Measurements from ENCODE around the gene POLR2M. TPM values are rescaled to one million over a fixed set of nuclear protein-coding genes. Genes with fewer than 3 reads are reported as not detected.

POLR2M gene
- total and polyA plus RNA-seq, 10 donors: 33.5 to 163 (median 68.9) TPM

DNA sequence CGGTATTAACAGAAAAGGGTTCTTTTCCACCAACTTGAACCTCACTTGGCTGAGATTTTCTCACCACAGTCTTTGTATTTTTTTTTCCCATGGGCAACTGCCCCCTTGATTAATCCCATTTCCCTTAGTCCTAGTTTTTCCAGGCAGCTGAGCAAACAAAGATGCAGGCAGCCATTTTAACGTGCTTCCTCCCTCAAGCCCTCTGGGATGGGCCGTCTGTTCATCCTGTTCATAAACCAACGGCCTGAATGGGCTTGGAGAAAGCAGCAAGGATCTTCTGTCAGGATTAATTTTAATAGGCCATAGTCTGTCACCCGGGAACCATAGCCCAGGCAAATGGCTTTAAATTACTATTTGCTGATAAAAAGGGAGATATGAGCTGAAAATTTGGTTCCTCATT is 10.4 kb upstream of the POLR2M start:
- Histone ChIP-seq H3K9me3 (no peaks in the 10 kb centered on the region), H3K36me3 (no peaks in the 10 kb centered on the region), H3K27ac (no peak overlapping the region), H3K4me1 (no peaks in the 10 kb centered on the region), H3K4me3 (no peak overlapping the region), H3K27me3 (replicated peaks in 1 of 7) (peaks cover 0 to 23% (median 0%) of the 10 kb centered on the region in 7 donors)
- WGBS, 5 donors: 73 to 83% (median 81%) methylated on average over 5 of the region's 5 CpGs
- TF ChIP-seq POLR2AphosphoS5 (IDR thresholded peaks at IDR 0.05) (no peak), POLR2A (IDR thresholded peaks at IDR 0.05) (no peak)
- TF ChIP-seq, protein P1, sequence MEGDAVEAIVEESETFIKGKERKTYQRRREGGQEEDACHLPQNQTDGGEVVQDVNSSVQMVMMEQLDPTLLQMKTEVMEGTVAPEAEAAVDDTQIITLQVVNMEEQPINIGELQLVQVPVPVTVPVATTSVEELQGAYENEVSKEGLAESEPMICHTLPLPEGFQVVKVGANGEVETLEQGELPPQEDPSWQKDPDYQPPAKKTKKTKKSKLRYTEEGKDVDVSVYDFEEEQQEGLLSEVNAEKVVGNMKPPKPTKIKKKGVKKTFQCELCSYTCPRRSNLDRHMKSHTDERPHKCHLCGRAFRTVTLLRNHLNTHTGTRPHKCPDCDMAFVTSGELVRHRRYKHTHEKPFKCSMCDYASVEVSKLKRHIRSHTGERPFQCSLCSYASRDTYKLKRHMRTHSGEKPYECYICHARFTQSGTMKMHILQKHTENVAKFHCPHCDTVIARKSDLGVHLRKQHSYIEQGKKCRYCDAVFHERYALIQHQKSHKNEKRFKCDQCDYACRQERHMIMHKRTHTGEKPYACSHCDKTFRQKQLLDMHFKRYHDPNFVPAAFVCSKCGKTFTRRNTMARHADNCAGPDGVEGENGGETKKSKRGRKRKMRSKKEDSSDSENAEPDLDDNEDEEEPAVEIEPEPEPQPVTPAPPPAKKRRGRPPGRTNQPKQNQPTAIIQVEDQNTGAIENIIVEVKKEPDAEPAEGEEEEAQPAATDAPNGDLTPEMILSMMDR (IDR thresholded peaks at IDR 0.05 in 8 of 11, conservative IDR thresholded peaks at IDR 0.05 in 3 of 11): no peak
- DNase-seq: no peak
- intact Hi-C loops (cut with DNase I; ENCODE audit: low total_unique reads): no loop called here

- no peaks in the 10 kb centered on the region for H3K36me3 ChIP-seq
- no peak for DNase-seq
- H3K9me3 ChIP-seq: no peaks in the 10 kb centered on the region
- no peak overlapping the region for H3K4me3 ChIP-seq
- peaks cover 0 to 23% (median 0%) of the 10 kb centered on the region in 7 donors for H3K27me3 ChIP-seq (replicated peaks in 1 of 7)
- intact Hi-C loops (cut with DNase I; ENCODE audit: low total_unique reads): no loop called here
- no peaks in the 10 kb centered on the region for H3K4me1 ChIP-seq
- no peak overlapping the region for H3K27ac ChIP-seq
- 90 to 98% (median 96%) methylated on average over 4 of the region's 4 CpGs for WGBS, 5 donors
- TF ChIP-seq POLR2AphosphoS5 (IDR thresholded peaks at IDR 0.05): no peak
- no peak for TF ChIP-seq POLR2A (IDR thresholded peaks at IDR 0.05)
- TF ChIP-seq, protein P1 (IDR thresholded peaks at IDR 0.05 in 8 of 11, conservative IDR thresholded peaks at IDR 0.05 in 3 of 11): no peak
These were observed 8.9 kb upstream of the POLR2M start for GRCh38 chr15:57697588-57697987.

DNA sequence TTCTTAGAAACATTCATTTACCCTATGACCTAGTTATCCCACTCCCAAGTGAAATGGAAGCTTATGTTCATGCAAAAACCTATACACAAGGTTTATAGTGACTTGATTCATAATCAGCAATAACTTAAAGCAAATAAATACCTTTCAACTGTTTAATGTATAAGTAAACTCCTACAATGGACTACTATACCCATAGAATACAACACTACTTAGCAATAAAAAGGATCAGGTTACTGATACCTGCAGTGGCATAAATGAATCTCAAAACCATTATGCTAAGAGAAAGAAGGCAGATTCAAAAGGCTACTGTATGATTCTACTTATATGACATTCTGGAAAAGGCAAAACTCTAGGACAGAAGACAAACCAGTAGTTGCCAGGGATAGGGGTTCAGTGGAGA is 8.3 kb upstream of the POLR2M start:
- H3K36me3 ChIP-seq: no peaks in the 10 kb centered on the region
- intact Hi-C loops (cut with DNase I; ENCODE audit: low total_unique reads): no loop called here
- no peak overlapping the region for H3K27ac ChIP-seq
- TF ChIP-seq, protein P1 (IDR thresholded peaks at IDR 0.05 in 8 of 11, conservative IDR thresholded peaks at IDR 0.05 in 3 of 11): no peak
- TF ChIP-seq POLR2A (IDR thresholded peaks at IDR 0.05) (no peak), POLR2AphosphoS5 (IDR thresholded peaks at IDR 0.05) (no peak)
- no peaks in the 10 kb centered on the region for H3K4me1 ChIP-seq
- no peaks in the 10 kb centered on the region for H3K9me3 ChIP-seq
- H3K27me3 ChIP-seq (replicated peaks in 1 of 7): peaks cover 0 to 23% (median 0%) of the 10 kb centered on the region in 7 donors
- no peak overlapping the region for H3K4me3 ChIP-seq
- no peak for DNase-seq

DNA sequence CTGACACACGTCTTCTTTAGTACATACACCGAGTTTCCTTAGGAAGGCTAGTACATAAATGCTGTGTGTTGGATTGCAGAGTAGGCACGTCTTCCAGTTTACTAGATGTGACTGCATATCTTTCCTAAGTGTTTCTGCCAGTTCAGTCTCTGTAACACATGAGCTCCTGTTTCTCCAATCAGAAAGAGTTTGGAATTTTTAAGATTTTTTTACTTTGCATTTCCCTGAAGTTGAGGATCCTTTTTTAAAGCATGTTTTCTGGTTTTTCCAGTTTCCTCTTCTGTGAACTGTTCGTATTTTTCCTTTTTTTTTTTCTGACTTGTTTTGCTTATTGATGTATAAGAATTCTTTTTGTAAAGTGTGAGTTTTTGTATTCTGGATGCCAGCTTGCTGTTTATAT is 7.5 kb upstream of the POLR2M start:
- Histone ChIP-seq H3K9me3 (no peaks in the 10 kb centered on the region), H3K4me1 (no peaks in the 10 kb centered on the region), H3K36me3 (no peaks in the 10 kb centered on the region), H3K27ac (no peak overlapping the region), H3K4me3 (no peak overlapping the region), H3K27me3 (replicated peaks in 1 of 7) (peaks cover 0 to 23% (median 0%) of the 10 kb centered on the region in 7 donors)
- intact Hi-C loops (cut with DNase I; ENCODE audit: low total_unique reads): no loop called here
- DNase-seq: no peak
- no peak for TF ChIP-seq POLR2AphosphoS5 (IDR thresholded peaks at IDR 0.05)
- TF ChIP-seq POLR2A (IDR thresholded peaks at IDR 0.05): no peak
- TF ChIP-seq, protein P1 (IDR thresholded peaks at IDR 0.05 in 8 of 11, conservative IDR thresholded peaks at IDR 0.05 in 3 of 11): no peak
- 71 to 87% (median 82%) methylated on average over 4 of the region's 4 CpGs for WGBS, 5 donors
